LoVo (cell line): ENCODE measurements around the gene SMARCAD1.
A peak's percentile ranks its signal among the peaks of the same experiment; 100 is the strongest.
"Not testable (repeated sequence)": the region's sequence is repeated elsewhere in the genome, so short reads cannot be mapped to it uniquely, and the experiment has no call there.

Experiments used
- DNase-seq: peaks from one replicate; pipeline ENCODE4 v3.0.0-alpha.2; 2016; ENCODE audit warnings: low spot score

Gene SMARCAD1

GRCh38 chr4:94298725-94299252 is 91.1 kb downstream of the SMARCAD1 start:
- DNase-seq = no peak

- no peak for DNase-seq
These were observed 94.5 kb downstream of the SMARCAD1 start for GRCh38 chr4:94302191-94302590.

GRCh38 chr4:94304365-94304971 is 96.8 kb downstream of the SMARCAD1 start:
- peak; percentile 43 for DNase-seq

- no peak for DNase-seq
These were observed 98.0 kb downstream of the SMARCAD1 start for GRCh38 chr4:94305466-94306225.

- no peak for DNase-seq
These were observed 99.0 kb downstream of the SMARCAD1 start for GRCh38 chr4:94306713-94307112.

- DNase-seq = no peak
These were observed 99.7 kb downstream of the SMARCAD1 start for GRCh38 chr4:94307231-94307871.

GRCh38 chr4:94319927-94320326 is 112.3 kb downstream of the SMARCAD1 start:
- DNase-seq = not testable (repeated sequence)

GRCh38 chr4:94325835-94326234 is 118.2 kb downstream of the SMARCAD1 start:
- DNase-seq = no peak

- no peak for DNase-seq
These were observed 122.3 kb downstream of the SMARCAD1 start for GRCh38 chr4:94329933-94330332.

- no peak for DNase-seq
These were observed 125.4 kb downstream of the SMARCAD1 start for GRCh38 chr4:94332983-94333590.

GRCh38 chr4:94333866-94334265 is 126.2 kb downstream of the SMARCAD1 start:
- DNase-seq = no peak

- no peak for DNase-seq
These were observed 126.8 kb downstream of the SMARCAD1 start for GRCh38 chr4:94334476-94334875.

GRCh38 chr4:94334962-94335361 is 127.3 kb downstream of the SMARCAD1 start:
- no peak for DNase-seq

- DNase-seq = no peak
These were observed 128.6 kb downstream of the SMARCAD1 start for GRCh38 chr4:94336303-94336702.

GRCh38 chr4:94336791-94337190 is 129.1 kb downstream of the SMARCAD1 start:
- not testable (repeated sequence) for DNase-seq

GRCh38 chr4:94338681-94339351 is 131.2 kb downstream of the SMARCAD1 start:
- DNase-seq = no peak

- no peak for DNase-seq
These were observed 132.1 kb downstream of the SMARCAD1 start for GRCh38 chr4:94339779-94340178.
